Breast epithelium (tissue), 3 donors: ENCODE results near the gene CT47B1.

Experiments
- POLR2A ChIP-seq: fragments of 450-650 bp; IDR thresholded peaks from one replicate; pipeline ENCODE4 v1.6.1; 2016; ENCODE audit warnings: antibody characterized with exemption, mild to moderate bottlenecking, moderate library complexity
- TF ChIP-seq, protein P1 (sequence below), 3 donors: fragments of 450-650 bp; IDR thresholded peaks; one replicate each; pipeline ENCODE4 v1.5.1; 2016 to 2017; ENCODE audit warnings: antibody characterized with exemption in 3 of 3, mild to moderate bottlenecking in 3 of 3, moderate library complexity in 3 of 3

- no peak for TF ChIP-seq POLR2A
- TF ChIP-seq, protein P1, sequence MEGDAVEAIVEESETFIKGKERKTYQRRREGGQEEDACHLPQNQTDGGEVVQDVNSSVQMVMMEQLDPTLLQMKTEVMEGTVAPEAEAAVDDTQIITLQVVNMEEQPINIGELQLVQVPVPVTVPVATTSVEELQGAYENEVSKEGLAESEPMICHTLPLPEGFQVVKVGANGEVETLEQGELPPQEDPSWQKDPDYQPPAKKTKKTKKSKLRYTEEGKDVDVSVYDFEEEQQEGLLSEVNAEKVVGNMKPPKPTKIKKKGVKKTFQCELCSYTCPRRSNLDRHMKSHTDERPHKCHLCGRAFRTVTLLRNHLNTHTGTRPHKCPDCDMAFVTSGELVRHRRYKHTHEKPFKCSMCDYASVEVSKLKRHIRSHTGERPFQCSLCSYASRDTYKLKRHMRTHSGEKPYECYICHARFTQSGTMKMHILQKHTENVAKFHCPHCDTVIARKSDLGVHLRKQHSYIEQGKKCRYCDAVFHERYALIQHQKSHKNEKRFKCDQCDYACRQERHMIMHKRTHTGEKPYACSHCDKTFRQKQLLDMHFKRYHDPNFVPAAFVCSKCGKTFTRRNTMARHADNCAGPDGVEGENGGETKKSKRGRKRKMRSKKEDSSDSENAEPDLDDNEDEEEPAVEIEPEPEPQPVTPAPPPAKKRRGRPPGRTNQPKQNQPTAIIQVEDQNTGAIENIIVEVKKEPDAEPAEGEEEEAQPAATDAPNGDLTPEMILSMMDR (IDR thresholded peaks at IDR 0.05), result no peak
Observed at GRCh38 chrX:120840827-120841226, 34.8 kb downstream of the CT47B1 start.
